ENCODE measurements around the gene RASGRP4.
"Not testable (repeated sequence)": the region's sequence is repeated elsewhere in the genome, so short reads cannot be mapped to it uniquely, and the experiment has no call there.

The RASGRP4 gene

GRCh38 chr19:38370299-38370698 is 55.7 kb downstream of the RASGRP4 start:
- no peak overlapping the region for H3K4me2 ChIP-seq (ENCODE audit: insufficient read depth, low read length, poor library complexity, severe bottlenecking)
- H4K8ac ChIP-seq (ENCODE audit: low read depth, low read length), result no peak overlapping the region
- H3K27me3 ChIP-seq (ENCODE audit: control insufficient read depth in 3 of 3, insufficient read depth in 3 of 3, low read depth in 1 of 3, low read length in 3 of 3), result peaks cover 0 to 16% (median 0%) of the 10 kb centered on the region in 3 experiments
- H2BK120ac ChIP-seq (ENCODE audit: low read depth, low read length), result no peak overlapping the region
- no peak overlapping the region for H3K4ac ChIP-seq (ENCODE audit: low read length)
- no peak overlapping the region for H3K18ac ChIP-seq (ENCODE audit: low read length)
- no peak overlapping the region for H2BK12ac ChIP-seq (ENCODE audit: low read length)
- no peak overlapping the region for H4K91ac ChIP-seq (ENCODE audit: low read depth, low read length, poor library complexity)
- H3K23ac ChIP-seq (ENCODE audit: low read depth, low read length, poor library complexity), result peak overlapping the region; percentile 4
- no peak overlapping the region for H3K9ac ChIP-seq (ENCODE audit: low read depth, low read length, poor library complexity)
- peaks cover 6% of the 10 kb centered on the region for H3K79me1 ChIP-seq (ENCODE audit: low read depth, low read length)
- WGBS, 2 donors (ENCODE audit: extremely low coverage in 2 of 2, insufficient read length in 2 of 2, insufficient replicate concordance in 1 of 2), result no CpG with 5 or more reads among the region's 12 CpGs
- no peaks in the 10 kb centered on the region for H3K9me3 ChIP-seq (replicated peaks in 1 of 2; ENCODE audit: control insufficient read depth in 2 of 2, insufficient read depth in 1 of 2, low read depth in 1 of 2, low read length in 2 of 2)
- H3K36me3 ChIP-seq (replicated peaks in 1 of 2; ENCODE audit: control insufficient read depth in 2 of 2, insufficient read depth in 2 of 2, low read length in 2 of 2), result no peaks in the 10 kb centered on the region
- no peak overlapping the region for H3K14ac ChIP-seq (ENCODE audit: low read length)
- H2BK5ac ChIP-seq (ENCODE audit: low read length), result no peak overlapping the region
- peaks cover 0 to 9% of the 10 kb centered on the region in 2 donors for H3K4me1 ChIP-seq (ENCODE audit: control insufficient read depth in 2 of 2, insufficient read depth in 1 of 2, low read depth in 1 of 2, low read length in 2 of 2)
- no peak overlapping the region for H2AFZ ChIP-seq (ENCODE audit: low read length)
- no peak for DNase-seq (ENCODE audit: low spot score)
- no peak overlapping the region for H2AK5ac ChIP-seq (ENCODE audit: low read depth, low read length)
- no peak overlapping the region for H3K4me3 ChIP-seq (ENCODE audit: low read length in 2 of 2)
- H3K27ac ChIP-seq (replicated peaks; ENCODE audit: low read length), result no peak overlapping the region
- H2BK15ac ChIP-seq (ENCODE audit: low read length), result no peak overlapping the region

GRCh38 chr19:38369584-38369983 is 56.4 kb downstream of the RASGRP4 start:
- Histone ChIP-seq H3K14ac (ENCODE audit: low read length) (no peak overlapping the region), H2AK5ac (ENCODE audit: low read depth, low read length) (no peak overlapping the region), H3K9ac (ENCODE audit: low read depth, low read length, poor library complexity) (no peak overlapping the region), H3K23ac (ENCODE audit: low read depth, low read length, poor library complexity) (no peak overlapping the region), H3K18ac (ENCODE audit: low read length) (no peak overlapping the region), H2BK5ac (ENCODE audit: low read length) (no peak overlapping the region), H3K27ac (replicated peaks; ENCODE audit: low read length) (no peak overlapping the region), H4K91ac (ENCODE audit: low read depth, low read length, poor library complexity) (no peak overlapping the region), H2AFZ (ENCODE audit: low read length) (no peak overlapping the region), H3K36me3 (replicated peaks in 1 of 2; ENCODE audit: control insufficient read depth in 2 of 2, insufficient read depth in 2 of 2, low read length in 2 of 2) (no peaks in the 10 kb centered on the region), H4K8ac (ENCODE audit: low read depth, low read length) (no peak overlapping the region), H3K9me3 (replicated peaks in 1 of 2; ENCODE audit: control insufficient read depth in 2 of 2, insufficient read depth in 1 of 2, low read depth in 1 of 2, low read length in 2 of 2) (peaks cover 0 to 3% of the 10 kb centered on the region in 2 donors), H3K4ac (ENCODE audit: low read length) (no peak overlapping the region), H2BK15ac (ENCODE audit: low read length) (no peak overlapping the region), H2BK12ac (ENCODE audit: low read length) (no peak overlapping the region), H3K4me3 (ENCODE audit: low read length in 2 of 2) (no peak overlapping the region), H3K79me1 (ENCODE audit: low read depth, low read length) (no peaks in the 10 kb centered on the region), H2BK120ac (ENCODE audit: low read depth, low read length) (no peak overlapping the region), H3K27me3 (ENCODE audit: control insufficient read depth in 3 of 3, insufficient read depth in 3 of 3, low read depth in 1 of 3, low read length in 3 of 3) (peaks cover 0 to 16% (median 0%) of the 10 kb centered on the region in 3 experiments), H3K4me2 (ENCODE audit: insufficient read depth, low read length, poor library complexity, severe bottlenecking) (no peak overlapping the region), H3K4me1 (ENCODE audit: control insufficient read depth in 2 of 2, insufficient read depth in 1 of 2, low read depth in 1 of 2, low read length in 2 of 2) (peaks cover 0 to 8% of the 10 kb centered on the region in 2 donors)
- no peak for DNase-seq (ENCODE audit: low spot score)
- WGBS, 2 donors (ENCODE audit: extremely low coverage in 2 of 2, insufficient read length in 2 of 2, insufficient replicate concordance in 1 of 2), result no CpG with 5 or more reads among the region's 2 CpGs

GRCh38 chr19:38367041-38367440 is 59.0 kb downstream of the RASGRP4 start:
- no CpG with 5 or more reads among the region's 12 CpGs for WGBS, 2 donors (ENCODE audit: extremely low coverage in 2 of 2, insufficient read length in 2 of 2, insufficient replicate concordance in 1 of 2)
- Histone ChIP-seq H3K4ac (ENCODE audit: low read length) (no peak overlapping the region), H3K36me3 (replicated peaks in 1 of 2; ENCODE audit: control insufficient read depth in 2 of 2, insufficient read depth in 2 of 2, low read length in 2 of 2) (no peaks in the 10 kb centered on the region), H2BK5ac (ENCODE audit: low read length) (peak overlapping the region; percentile 90), H3K18ac (ENCODE audit: low read length) (peak overlapping the region; percentile 65), H3K27me3 (ENCODE audit: control insufficient read depth in 3 of 3, insufficient read depth in 3 of 3, low read depth in 1 of 3, low read length in 3 of 3) (peaks cover 0 to 16% (median 0%) of the 10 kb centered on the region in 3 experiments), H2AFZ (ENCODE audit: low read length) (peak overlapping the region; percentile 7), H3K27ac (replicated peaks; ENCODE audit: low read length) (no peak overlapping the region), H3K14ac (ENCODE audit: low read length) (no peak overlapping the region), H2AK5ac (ENCODE audit: low read depth, low read length) (peak overlapping the region; percentile 97), H4K91ac (ENCODE audit: low read depth, low read length, poor library complexity) (no peak overlapping the region), H3K4me3 (ENCODE audit: low read length in 2 of 2) (no peak overlapping the region), H4K8ac (ENCODE audit: low read depth, low read length) (no peak overlapping the region), H2BK120ac (ENCODE audit: low read depth, low read length) (peak overlapping the region; percentile 81), H3K9me3 (replicated peaks in 1 of 2; ENCODE audit: control insufficient read depth in 2 of 2, insufficient read depth in 1 of 2, low read depth in 1 of 2, low read length in 2 of 2) (peaks cover 0 to 3% of the 10 kb centered on the region in 2 donors), H3K4me2 (ENCODE audit: insufficient read depth, low read length, poor library complexity, severe bottlenecking) (no peak overlapping the region), H3K9ac (ENCODE audit: low read depth, low read length, poor library complexity) (no peak overlapping the region), H2BK12ac (ENCODE audit: low read length) (peak overlapping the region; percentile 10), H3K23ac (ENCODE audit: low read depth, low read length, poor library complexity) (no peak overlapping the region), H3K4me1 (ENCODE audit: control insufficient read depth in 2 of 2, insufficient read depth in 1 of 2, low read depth in 1 of 2, low read length in 2 of 2) (peaks cover 4 to 9% of the 10 kb centered on the region in 2 donors), H2BK15ac (ENCODE audit: low read length) (peak overlapping the region; percentile 87), H3K79me1 (ENCODE audit: low read depth, low read length) (no peaks in the 10 kb centered on the region)
- DNase-seq (ENCODE audit: low spot score), result no peak

- no CpG with 5 or more reads among the region's 16 CpGs for WGBS, 2 donors (ENCODE audit: extremely low coverage in 2 of 2, insufficient read length in 2 of 2, insufficient replicate concordance in 1 of 2)
- not testable (repeated sequence) for H4K91ac ChIP-seq (ENCODE audit: low read depth, low read length, poor library complexity); H3K27ac ChIP-seq (replicated peaks; ENCODE audit: low read length); H3K4me2 ChIP-seq (ENCODE audit: insufficient read depth, low read length, poor library complexity, severe bottlenecking); H3K9ac ChIP-seq (ENCODE audit: low read depth, low read length, poor library complexity); H3K4ac ChIP-seq (ENCODE audit: low read length); H2BK15ac ChIP-seq (ENCODE audit: low read length); H3K4me1 ChIP-seq (ENCODE audit: control insufficient read depth in 2 of 2, insufficient read depth in 1 of 2, low read depth in 1 of 2, low read length in 2 of 2); H2AK5ac ChIP-seq (ENCODE audit: low read depth, low read length); H3K23ac ChIP-seq (ENCODE audit: low read depth, low read length, poor library complexity); H3K36me3 ChIP-seq (replicated peaks in 1 of 2; ENCODE audit: control insufficient read depth in 2 of 2, insufficient read depth in 2 of 2, low read length in 2 of 2); H4K8ac ChIP-seq (ENCODE audit: low read depth, low read length); H3K18ac ChIP-seq (ENCODE audit: low read length); DNase-seq (ENCODE audit: low spot score); H3K14ac ChIP-seq (ENCODE audit: low read length); H3K79me1 ChIP-seq (ENCODE audit: low read depth, low read length); H3K9me3 ChIP-seq (replicated peaks in 1 of 2; ENCODE audit: control insufficient read depth in 2 of 2, insufficient read depth in 1 of 2, low read depth in 1 of 2, low read length in 2 of 2); H2BK120ac ChIP-seq (ENCODE audit: low read depth, low read length); H2BK12ac ChIP-seq (ENCODE audit: low read length)
- peak overlapping the region; percentile 98 for H2AFZ ChIP-seq (ENCODE audit: low read length)
- peak overlapping the region; percentile 19 for H2BK5ac ChIP-seq (ENCODE audit: low read length)
- peaks cover 0 to 34% (median 22%) of the 10 kb centered on the region in 3 experiments for H3K27me3 ChIP-seq (ENCODE audit: control insufficient read depth in 3 of 3, insufficient read depth in 3 of 3, low read depth in 1 of 3, low read length in 3 of 3)
- H3K4me3 ChIP-seq (ENCODE audit: low read length in 2 of 2), result peak overlapping the region; percentile 51 to 68
These were observed 62.9 kb downstream of the RASGRP4 start for GRCh38 chr19:38362946-38363688.

All from neuronal stem cell (in vitro differentiated cells).